Effector memory CD4-positive, alpha-beta T cell (primary cell): ENCODE results near the gene KLHDC4.
"Not testable (repeated sequence)": the region's sequence is repeated elsewhere in the genome, so short reads cannot be mapped to it uniquely, and the experiment has no call there.

Experiments used
- DNase-seq, 3 donors: peaks; one replicate each; pipeline ENCODE4 v3.0.0-alpha.2; 2020
- H3K27ac ChIP-seq: 2 replicates; pipeline ENCODE4 v1.7.0; 2013; ENCODE audit warnings: mild to moderate bottlenecking, low read length, moderate library complexity; ENCODE audit not compliant: insufficient read depth, poor library complexity, severe bottlenecking
- H3K27me3 ChIP-seq: replicated peaks from 2 replicates; pipeline ENCODE4 v1.7.0; 2013; ENCODE audit warnings: mild to moderate bottlenecking, low read length; ENCODE audit not compliant: insufficient read depth, control insufficient read depth, poor library complexity, severe bottlenecking
- H3K36me3 ChIP-seq: 2 replicates; pipeline ENCODE4 v1.7.0; 2013; ENCODE audit warnings: mild to moderate bottlenecking, low read length, moderate library complexity; ENCODE audit not compliant: control insufficient read depth, insufficient read depth
- H3K4me1 ChIP-seq: 2 replicates; pipeline ENCODE4 v1.7.0; 2013; ENCODE audit warnings: low read length, mild to moderate bottlenecking; ENCODE audit not compliant: control insufficient read depth, insufficient read depth, poor library complexity, severe bottlenecking
- H3K4me3 ChIP-seq: 2 replicates; pipeline ENCODE4 v1.7.0; 2013; ENCODE audit warnings: low read length, low read depth, mild to moderate bottlenecking; ENCODE audit not compliant: insufficient read depth, poor library complexity, severe bottlenecking
- H3K9me3 ChIP-seq: 2 replicates; pipeline ENCODE4 v1.7.0; 2013; ENCODE audit warnings: mild to moderate bottlenecking, low read length, moderate library complexity; ENCODE audit not compliant: control insufficient read depth

KLHDC4 gene

DNA sequence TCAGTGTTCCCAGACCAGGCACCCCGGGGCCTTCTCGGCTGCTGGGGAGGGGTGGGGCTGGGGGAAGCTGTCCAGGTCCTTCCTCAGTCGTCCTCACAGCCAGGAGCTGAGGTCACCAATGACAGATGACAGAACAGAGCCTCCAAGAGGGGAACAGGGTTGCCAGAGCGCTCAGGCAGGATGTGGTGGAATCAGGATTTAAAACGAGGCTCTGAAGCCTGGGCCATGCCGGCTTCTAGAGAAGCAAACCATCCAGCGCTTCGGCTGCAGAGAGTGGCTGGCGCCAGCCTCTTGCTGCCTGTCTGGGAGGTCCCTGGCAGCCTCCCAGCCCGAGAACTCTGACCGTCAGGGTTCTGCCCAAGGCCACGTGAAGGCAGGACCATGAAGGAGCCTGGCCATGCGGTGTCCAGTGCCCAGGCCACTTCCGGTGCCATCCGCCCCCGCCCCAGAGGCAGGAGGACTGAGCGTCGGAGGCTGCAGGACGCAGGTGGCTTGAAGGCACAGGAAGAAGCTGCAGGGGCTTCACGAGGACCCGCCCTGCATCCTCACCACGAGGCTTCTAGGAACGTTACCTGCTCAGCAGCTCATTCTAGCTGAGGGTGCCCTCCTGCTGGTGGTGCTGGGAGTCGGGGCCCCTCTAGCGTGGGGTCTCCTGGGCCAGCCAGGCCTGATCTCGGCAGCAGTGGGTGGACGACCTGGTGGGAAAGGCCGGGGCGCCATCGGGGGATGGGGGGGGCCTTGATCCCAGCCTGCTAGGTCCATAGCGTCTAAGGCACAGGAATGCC is 78.5 kb downstream of the KLHDC4 start:
- Histone ChIP-seq H3K27ac (no peak overlapping the region), H3K4me1 (no peaks in the 10 kb centered on the region), H3K9me3 (no peaks in the 10 kb centered on the region), H3K4me3 (no peak overlapping the region), H3K36me3 (no peaks in the 10 kb centered on the region), H3K27me3 (no peaks in the 10 kb centered on the region)
- no peak for DNase-seq

DNA sequence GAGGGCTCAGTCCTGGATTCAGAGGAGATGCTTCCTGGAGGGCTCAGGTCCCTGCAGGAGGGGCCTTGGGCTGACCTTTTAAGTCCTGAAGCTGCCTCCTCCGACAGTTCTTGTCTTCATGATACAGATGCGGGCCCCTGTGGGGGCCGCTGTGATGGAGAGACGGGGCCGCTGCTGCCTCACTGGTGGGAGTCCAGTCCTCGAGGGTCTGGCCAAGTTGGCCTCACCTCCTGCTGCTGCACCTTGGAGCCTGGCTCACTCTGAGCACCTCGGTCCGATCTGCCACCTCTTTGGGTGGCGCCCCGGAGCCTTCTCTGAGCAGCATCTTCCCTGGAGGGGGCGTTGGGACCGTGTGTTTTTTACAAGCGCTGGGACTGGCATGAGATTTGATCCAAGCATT is 79.1 kb downstream of the KLHDC4 start:
- H3K27ac ChIP-seq: no peak overlapping the region
- no peaks in the 10 kb centered on the region for H3K4me1 ChIP-seq
- H3K9me3 ChIP-seq: no peaks in the 10 kb centered on the region
- H3K4me3 ChIP-seq: no peak overlapping the region
- no peaks in the 10 kb centered on the region for H3K36me3 ChIP-seq
- H3K27me3 ChIP-seq: no peaks in the 10 kb centered on the region
- no peak for DNase-seq

DNA sequence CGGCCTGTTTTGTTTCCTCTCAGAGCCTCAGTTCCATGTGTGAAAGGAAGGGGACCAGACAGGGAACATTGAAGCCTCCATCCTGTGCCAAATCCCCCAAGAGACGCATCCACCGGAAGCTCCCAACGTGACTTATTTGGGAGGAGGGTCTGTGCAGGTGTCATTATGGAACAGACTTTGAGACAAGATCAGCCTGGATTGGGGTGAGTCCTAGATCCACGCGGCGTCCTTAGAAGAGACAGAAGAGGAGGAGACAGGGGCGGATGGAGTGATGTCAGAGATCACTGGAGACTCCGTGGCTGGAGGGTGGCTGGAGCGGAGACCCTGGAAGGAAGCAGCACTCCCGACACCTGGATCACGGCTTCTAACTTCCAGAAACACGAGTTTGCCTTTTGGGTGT is 80.0 kb downstream of the KLHDC4 start:
- Histone ChIP-seq H3K9me3 (no peaks in the 10 kb centered on the region), H3K36me3 (no peaks in the 10 kb centered on the region), H3K4me3 (no peak overlapping the region), H3K27me3 (no peaks in the 10 kb centered on the region), H3K27ac (no peak overlapping the region), H3K4me1 (no peaks in the 10 kb centered on the region)
- no peak for DNase-seq

DNA sequence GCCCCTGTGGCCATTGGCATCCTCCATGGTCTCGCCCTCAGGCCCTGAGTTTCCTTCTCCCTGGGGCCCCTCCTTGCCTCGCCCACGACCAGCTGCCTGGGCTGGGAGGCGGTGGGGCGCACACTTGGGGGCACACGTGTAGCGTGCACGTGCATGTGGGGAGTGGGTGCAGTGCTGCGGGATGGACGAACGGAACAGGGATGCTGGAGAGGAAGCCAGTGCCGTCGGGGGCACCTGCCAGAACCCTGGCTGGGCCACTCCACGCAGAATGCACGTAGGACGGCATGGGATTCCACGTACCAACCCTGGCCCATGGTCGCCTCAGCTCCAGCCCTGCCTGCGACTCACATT is 80.4 kb downstream of the KLHDC4 start:
- Histone ChIP-seq H3K4me3 (no peak overlapping the region), H3K36me3 (no peaks in the 10 kb centered on the region), H3K27me3 (no peaks in the 10 kb centered on the region), H3K27ac (no peak overlapping the region), H3K4me1 (no peaks in the 10 kb centered on the region), H3K9me3 (no peaks in the 10 kb centered on the region)
- DNase-seq: no peak

DNA sequence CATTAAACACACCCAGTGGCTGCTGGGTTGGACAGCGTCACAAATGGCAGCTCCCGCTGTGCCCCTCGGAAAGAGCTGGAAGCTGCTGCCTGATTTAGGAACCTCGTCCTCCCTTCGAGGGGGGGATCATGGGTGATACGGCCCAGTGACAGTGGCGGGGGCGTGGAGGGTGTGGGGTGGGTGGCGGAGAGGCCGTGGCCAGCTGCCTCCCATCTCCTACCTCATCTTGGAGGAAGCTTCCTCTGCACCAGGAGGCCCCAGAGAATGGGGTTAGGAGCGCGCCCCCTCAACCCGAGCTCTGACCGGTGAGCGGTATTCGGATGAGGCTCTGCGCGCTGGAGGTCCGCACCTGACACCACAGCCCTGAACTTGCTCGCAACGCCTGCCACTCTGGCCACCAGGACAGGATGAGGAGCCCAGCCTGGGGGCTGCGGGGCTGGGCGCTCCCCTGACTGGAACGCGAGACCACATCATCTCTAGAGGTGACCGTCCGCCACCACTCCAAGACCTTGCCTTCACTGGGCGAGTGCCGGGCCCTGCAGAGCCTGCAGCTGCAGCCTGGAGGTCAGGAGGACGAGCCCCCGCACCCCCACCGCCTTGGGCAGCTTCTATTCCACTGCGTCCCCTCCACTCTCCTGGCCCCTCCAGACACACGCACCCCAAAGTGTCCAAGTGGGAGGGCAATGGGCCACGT is 80.9 kb downstream of the KLHDC4 start:
- Histone ChIP-seq H3K27ac (no peak overlapping the region), H3K4me3 (no peak overlapping the region), H3K4me1 (no peaks in the 10 kb centered on the region), H3K36me3 (no peaks in the 10 kb centered on the region), H3K27me3 (no peaks in the 10 kb centered on the region), H3K9me3 (no peaks in the 10 kb centered on the region)
- DNase-seq: no peak

DNA sequence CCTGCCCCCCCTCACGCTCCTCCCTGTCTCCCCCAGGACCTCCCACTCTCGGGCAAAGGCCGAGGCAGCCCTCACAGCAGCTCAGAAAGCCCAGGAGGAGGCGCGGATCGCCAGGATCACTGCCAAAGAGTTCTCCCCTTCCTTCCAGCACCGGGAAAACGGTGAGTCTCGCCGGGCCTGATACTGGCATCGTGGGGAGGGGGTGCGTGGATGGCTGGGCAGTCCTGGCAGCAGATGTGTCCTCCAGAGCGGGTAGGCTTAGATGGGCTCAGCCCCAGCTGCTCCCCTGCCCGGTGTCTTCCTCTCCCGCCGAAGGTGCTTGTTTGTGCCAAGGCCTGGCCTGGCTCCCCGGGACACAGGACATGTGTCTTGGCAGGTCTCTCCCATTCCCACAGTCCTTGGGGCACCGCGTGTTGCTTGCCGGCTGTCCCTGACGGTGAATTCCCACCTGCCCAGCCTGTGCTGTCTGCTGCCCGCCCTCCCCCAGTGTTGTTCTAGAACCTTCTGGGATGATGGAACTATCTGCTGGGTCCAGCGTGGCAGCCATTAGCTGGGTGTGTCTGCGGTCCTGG is 81.6 kb downstream of the KLHDC4 start:
- Histone ChIP-seq H3K9me3 (no peaks in the 10 kb centered on the region), H3K4me1 (no peaks in the 10 kb centered on the region), H3K27ac (no peak overlapping the region), H3K36me3 (no peaks in the 10 kb centered on the region), H3K4me3 (no peak overlapping the region), H3K27me3 (no peaks in the 10 kb centered on the region)
- DNase-seq: no peak

DNA sequence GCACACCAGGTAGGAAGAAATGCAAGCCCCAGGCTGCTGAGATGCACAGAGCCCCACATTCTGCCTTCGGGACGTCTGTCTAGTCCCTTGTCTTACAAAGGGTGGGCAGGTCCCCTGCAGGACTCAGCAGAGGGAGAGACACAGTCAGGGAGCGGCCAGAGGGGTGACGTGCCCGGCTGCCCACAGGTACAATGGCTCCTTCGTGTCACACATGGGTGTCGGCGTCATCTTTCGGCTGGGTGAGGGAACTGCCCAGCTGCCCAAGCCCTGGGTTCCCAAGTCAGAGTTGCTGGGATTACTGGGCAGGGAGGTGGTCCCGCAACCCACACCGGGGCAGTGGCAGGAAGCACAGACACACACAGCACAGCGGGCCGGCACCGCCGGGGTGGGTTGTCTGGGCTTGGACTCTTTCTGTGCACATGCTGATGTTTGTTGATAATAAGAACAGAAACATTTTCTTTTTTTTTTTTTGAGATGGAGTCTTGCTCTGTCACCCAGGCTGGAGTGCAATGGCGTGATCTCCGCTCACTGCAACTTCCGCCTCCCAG is 82.9 kb downstream of the KLHDC4 start:
- Histone ChIP-seq H3K27ac (no peak overlapping the region), H3K4me1 (no peaks in the 10 kb centered on the region), H3K9me3 (no peaks in the 10 kb centered on the region), H3K4me3 (no peak overlapping the region), H3K27me3 (no peaks in the 10 kb centered on the region), H3K36me3 (no peaks in the 10 kb centered on the region)
- no peak for DNase-seq

DNA sequence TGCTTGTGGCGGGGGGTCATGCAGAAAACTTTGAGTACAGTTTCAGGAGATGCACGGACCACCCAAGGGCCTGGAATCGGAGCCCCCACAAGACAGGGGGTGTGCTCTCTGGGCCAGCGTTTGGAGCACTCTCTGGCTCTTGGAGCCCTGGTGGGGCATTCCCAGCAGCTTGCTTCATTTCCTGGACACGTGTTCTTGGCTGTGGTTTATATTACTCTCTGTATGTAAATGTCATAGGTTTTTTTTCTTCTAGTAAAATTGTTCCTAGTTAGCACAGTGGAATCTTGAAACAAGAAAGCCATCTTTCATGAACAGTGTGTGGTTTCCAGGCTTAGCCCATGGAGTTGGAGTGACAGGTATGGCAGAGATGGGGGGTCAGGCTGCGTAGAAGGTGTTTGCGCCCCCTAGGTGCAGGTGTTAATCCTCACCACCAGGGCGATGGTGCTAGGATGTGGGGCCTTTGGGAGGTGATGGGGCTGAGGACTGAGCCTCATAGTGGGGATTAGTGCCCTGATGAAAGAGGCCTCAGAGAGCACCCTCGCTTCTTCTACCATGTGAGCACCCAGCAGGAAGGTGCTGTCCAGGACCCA is 83.7 kb downstream of the KLHDC4 start:
- no peak overlapping the region for H3K4me3 ChIP-seq
- no peaks in the 10 kb centered on the region for H3K27me3 ChIP-seq
- H3K27ac ChIP-seq: no peak overlapping the region
- H3K9me3 ChIP-seq: no peaks in the 10 kb centered on the region
- no peak for DNase-seq
- no peaks in the 10 kb centered on the region for H3K4me1 ChIP-seq
- H3K36me3 ChIP-seq: no peaks in the 10 kb centered on the region

DNA sequence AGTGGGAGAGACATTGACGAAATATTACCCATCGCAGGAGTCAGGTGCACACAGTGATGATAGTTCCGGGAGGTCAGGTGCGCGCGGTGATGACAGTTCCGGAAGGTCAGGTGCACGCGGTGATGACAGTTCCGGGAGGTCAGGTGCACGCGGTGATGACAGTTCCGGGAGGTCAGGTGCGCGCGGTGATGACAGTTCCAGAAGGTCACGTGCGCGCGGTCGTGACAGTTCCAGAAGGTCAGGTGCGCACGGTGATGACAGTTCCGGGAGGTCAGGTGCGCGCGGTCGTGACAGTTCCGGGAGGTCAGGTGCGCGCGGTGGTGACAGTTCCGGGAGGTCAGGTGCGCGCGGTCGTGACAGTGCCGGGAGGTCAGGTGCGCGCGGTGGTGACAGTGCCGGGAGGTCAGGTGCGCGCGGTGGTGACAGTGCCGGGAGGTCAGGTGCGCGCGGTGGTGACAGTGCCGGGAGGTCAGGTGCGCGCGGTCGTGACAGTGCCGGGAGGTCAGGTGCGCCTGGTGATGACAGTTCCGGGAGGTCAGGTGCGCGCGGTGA is 84.7 kb downstream of the KLHDC4 start:
- not testable (repeated sequence) for DNase-seq, H3K27ac ChIP-seq, H3K27me3 ChIP-seq, H3K4me3 ChIP-seq, H3K4me1 ChIP-seq, H3K9me3 ChIP-seq, H3K36me3 ChIP-seq
